ENCODE measurements around the gene SLC7A6.

GRCh38 chr16:68226116-68226515 is 38.2 kb upstream of the SLC7A6 start:
- TF ChIP-seq CTCF (conservative IDR thresholded peaks at IDR 0.05 in 1 of 2, IDR thresholded peaks at IDR 0.05 in 1 of 2; ENCODE audit: extremely low read depth in 1 of 2, insufficient read depth in 1 of 2, low read depth in 1 of 2, low read length in 2 of 2): no peak
- TF ChIP-seq EZH2 (IDR thresholded peaks at IDR 0.05; ENCODE audit: borderline replicate concordance, low read length): no peak
